ENCODE results near the gene MEGF11.

Gene MEGF11

GRCh38 chr15:66239514-66239913 lies 14.0 kb downstream of the MEGF11 start:
- H3K36me3 ChIP-seq (ENCODE audit: insufficient read depth, low read length), result no peaks in the 10 kb centered on the region
- no peaks in the 10 kb centered on the region for H3K9me2 ChIP-seq (replicated peaks; ENCODE audit: low read depth, low read length)
- no peaks in the 10 kb centered on the region for H3F3A ChIP-seq (ENCODE audit: low read depth)
- H3K4me2 ChIP-seq (ENCODE audit: low read depth, low read length, poor library complexity, severe bottlenecking), result no peak overlapping the region
- H3K9ac ChIP-seq (ENCODE audit: low read depth, low read length, poor library complexity, severe bottlenecking), result no peak overlapping the region
- H3K4me3 ChIP-seq (ENCODE audit: low read length, poor library complexity, severe bottlenecking), result no peak overlapping the region
- H4K20me1 ChIP-seq (ENCODE audit: insufficient read depth, low read length, poor library complexity, severe bottlenecking), result no peaks in the 10 kb centered on the region
- H3K9me3 ChIP-seq (ENCODE audit: insufficient read depth, low read depth, low read length), result no peaks in the 10 kb centered on the region
- H2AFZ ChIP-seq (ENCODE audit: low read length), result no peak overlapping the region
- H3K27me3 ChIP-seq (ENCODE audit: insufficient read depth, low read length, poor library complexity, severe bottlenecking), result no peaks in the 10 kb centered on the region
- TF ChIP-seq CTCF (conservative IDR thresholded peaks at IDR 0.05; ENCODE audit: low read length) (no peak), EZH2phosphoT487 (IDR thresholded peaks at IDR 0.05; ENCODE audit: borderline replicate concordance) (no peak)
- H3K79me2 ChIP-seq (ENCODE audit: insufficient read depth, low read length), result no peaks in the 10 kb centered on the region
- H3K4me1 ChIP-seq (ENCODE audit: insufficient read depth, low read length, poor library complexity, severe bottlenecking), result no peaks in the 10 kb centered on the region

- Histone ChIP-seq H3K9ac (ENCODE audit: low read depth, low read length, poor library complexity, severe bottlenecking) (no peak overlapping the region), H3K9me2 (replicated peaks; ENCODE audit: low read depth, low read length) (no peaks in the 10 kb centered on the region), H3K4me1 (ENCODE audit: insufficient read depth, low read length, poor library complexity, severe bottlenecking) (no peaks in the 10 kb centered on the region), H3K27me3 (ENCODE audit: insufficient read depth, low read length, poor library complexity, severe bottlenecking) (no peaks in the 10 kb centered on the region), H3K9me3 (ENCODE audit: insufficient read depth, low read depth, low read length) (no peaks in the 10 kb centered on the region), H2AFZ (ENCODE audit: low read length) (no peak overlapping the region), H3K79me2 (ENCODE audit: insufficient read depth, low read length) (no peaks in the 10 kb centered on the region), H3K36me3 (ENCODE audit: insufficient read depth, low read length) (no peaks in the 10 kb centered on the region), H3K4me3 (ENCODE audit: low read length, poor library complexity, severe bottlenecking) (no peak overlapping the region), H4K20me1 (ENCODE audit: insufficient read depth, low read length, poor library complexity, severe bottlenecking) (no peaks in the 10 kb centered on the region), H3K4me2 (ENCODE audit: low read depth, low read length, poor library complexity, severe bottlenecking) (no peak overlapping the region), H3F3A (ENCODE audit: low read depth) (no peaks in the 10 kb centered on the region)
- TF ChIP-seq CTCF (conservative IDR thresholded peaks at IDR 0.05; ENCODE audit: low read length) (no peak), EZH2phosphoT487 (IDR thresholded peaks at IDR 0.05; ENCODE audit: borderline replicate concordance) (no peak)
Measured at GRCh38 chr15:66238318-66238717, 15.2 kb downstream of the MEGF11 start.

GRCh38 chr15:66237513-66238235 lies 15.9 kb downstream of the MEGF11 start:
- TF ChIP-seq CTCF (conservative IDR thresholded peaks at IDR 0.05; ENCODE audit: low read length) (no peak), EZH2phosphoT487 (IDR thresholded peaks at IDR 0.05; ENCODE audit: borderline replicate concordance) (no peak)
- H3K4me1 ChIP-seq (ENCODE audit: insufficient read depth, low read length, poor library complexity, severe bottlenecking), result no peaks in the 10 kb centered on the region
- no peak overlapping the region for H3K4me2 ChIP-seq (ENCODE audit: low read depth, low read length, poor library complexity, severe bottlenecking)
- H3K79me2 ChIP-seq (ENCODE audit: insufficient read depth, low read length), result no peaks in the 10 kb centered on the region
- no peaks in the 10 kb centered on the region for H3F3A ChIP-seq (ENCODE audit: low read depth)
- no peaks in the 10 kb centered on the region for H3K9me2 ChIP-seq (replicated peaks; ENCODE audit: low read depth, low read length)
- H3K4me3 ChIP-seq (ENCODE audit: low read length, poor library complexity, severe bottlenecking), result no peak overlapping the region
- H3K27me3 ChIP-seq (ENCODE audit: insufficient read depth, low read length, poor library complexity, severe bottlenecking), result no peaks in the 10 kb centered on the region
- H3K9me3 ChIP-seq (ENCODE audit: insufficient read depth, low read depth, low read length), result no peaks in the 10 kb centered on the region
- no peak overlapping the region for H3K9ac ChIP-seq (ENCODE audit: low read depth, low read length, poor library complexity, severe bottlenecking)
- H2AFZ ChIP-seq (ENCODE audit: low read length), result no peak overlapping the region
- H3K36me3 ChIP-seq (ENCODE audit: insufficient read depth, low read length), result no peaks in the 10 kb centered on the region
- no peaks in the 10 kb centered on the region for H4K20me1 ChIP-seq (ENCODE audit: insufficient read depth, low read length, poor library complexity, severe bottlenecking)
